Progenitor cell of endocrine pancreas (in vitro differentiated cells): Measurements from ENCODE around the gene KRTAP1-3. TPM values are rescaled to one million over a fixed set of nuclear protein-coding genes. Genes with fewer than 3 reads are reported as not detected.

Source experiments
- DNase-seq: peaks from one replicate; pipeline ENCODE4 v3.0.0; 2021; ENCODE audit warnings: low spot score; ENCODE audit not compliant: unreplicated experiment
- H3K27ac Mint-ChIP-seq: 2 replicates; pipeline ENCODE4 v1.8.0; 2021; ENCODE audit warnings: mild to moderate bottlenecking, moderate library complexity, mixed read lengths
- H3K27me3 Mint-ChIP-seq: 2 replicates; pipeline ENCODE4 v1.8.0; 2021; ENCODE audit warnings: mixed read lengths
- H3K36me3 Mint-ChIP-seq: 2 replicates; pipeline ENCODE4 v1.8.0; 2022; ENCODE audit warnings: mixed read lengths; ENCODE audit not compliant: insufficient read depth
- H3K4me1 Mint-ChIP-seq: 2 replicates; pipeline ENCODE4 v1.8.0; 2021; ENCODE audit warnings: low read depth, mixed read lengths
- H3K4me3 Mint-ChIP-seq: 2 replicates; pipeline ENCODE4 v1.8.0; 2021; ENCODE audit warnings: low read depth, mild to moderate bottlenecking, moderate library complexity, mixed read lengths
- H3K9me3 Mint-ChIP-seq: 2 replicates; pipeline ENCODE4 v1.8.0; 2021; ENCODE audit warnings: low read depth, mixed read lengths
- CTCF ChIP-seq: fragments of 200-600 bp; sonication (generic); IDR thresholded peaks from one replicate; pipeline ENCODE4 v1.5.0; 2021; ENCODE audit warnings: antibody characterized with exemption, mild to moderate bottlenecking; ENCODE audit not compliant: unreplicated experiment
- total RNA-seq: library from RNA; stranded (reverse); gene quantifications from 2 replicates; pipeline ENCODE4 v1.2.1, GENCODE V29; 2021

Gene KRTAP1-3
- total RNA-seq, 1 donor from 2014 or later = not detected

- Mint-ChIP-seq H3K36me3 (no peaks in the 10 kb centered on the region), H3K9me3 (no peaks in the 10 kb centered on the region), H3K27me3 (no peaks in the 10 kb centered on the region), H3K27ac (no peak overlapping the region), H3K4me1 (peaks cover 15% of the 10 kb centered on the region), H3K4me3 (no peak overlapping the region)
- no peak for DNase-seq
- TF ChIP-seq CTCF = no peak
These were observed 24.2 kb downstream of the KRTAP1-3 start for GRCh38 chr17:41010441-41010840.

DNA sequence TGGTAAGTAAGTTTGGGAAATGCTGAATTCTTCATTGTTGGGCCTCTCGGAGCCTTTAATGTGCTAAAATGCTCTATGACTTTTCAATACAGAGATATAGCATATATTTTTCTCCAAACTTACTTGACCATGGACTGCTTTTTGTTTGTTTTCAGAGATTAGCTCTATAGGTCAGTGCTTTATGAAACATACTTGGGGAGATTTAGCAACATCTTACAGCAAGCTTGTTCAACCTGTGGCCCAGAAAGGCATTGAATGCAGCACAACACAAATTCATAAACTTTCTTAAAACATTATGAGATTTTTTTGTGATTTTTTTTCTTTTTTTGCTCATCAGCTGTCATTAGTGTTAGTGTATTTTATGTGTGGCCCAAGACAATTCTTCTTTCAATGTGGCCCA lies 24.7 kb downstream of the KRTAP1-3 start:
- Mint-ChIP-seq H3K27me3 (no peaks in the 10 kb centered on the region), H3K4me3 (no peak overlapping the region), H3K4me1 (peaks cover 15% of the 10 kb centered on the region), H3K27ac (no peak overlapping the region), H3K9me3 (no peaks in the 10 kb centered on the region), H3K36me3 (no peaks in the 10 kb centered on the region)
- DNase-seq = no peak
- TF ChIP-seq CTCF = no peak

- H3K27ac Mint-ChIP-seq = peak overlapping the region; percentile 54
- no peaks in the 10 kb centered on the region for H3K27me3 Mint-ChIP-seq
- H3K36me3 Mint-ChIP-seq = no peaks in the 10 kb centered on the region
- H3K4me3 Mint-ChIP-seq = no peak overlapping the region
- TF ChIP-seq CTCF = no peak
- H3K9me3 Mint-ChIP-seq = no peaks in the 10 kb centered on the region
- DNase-seq = no peak
- peaks cover 15% of the 10 kb centered on the region for H3K4me1 Mint-ChIP-seq
These were observed 25.3 kb downstream of the KRTAP1-3 start for GRCh38 chr17:41009301-41009760.

DNA sequence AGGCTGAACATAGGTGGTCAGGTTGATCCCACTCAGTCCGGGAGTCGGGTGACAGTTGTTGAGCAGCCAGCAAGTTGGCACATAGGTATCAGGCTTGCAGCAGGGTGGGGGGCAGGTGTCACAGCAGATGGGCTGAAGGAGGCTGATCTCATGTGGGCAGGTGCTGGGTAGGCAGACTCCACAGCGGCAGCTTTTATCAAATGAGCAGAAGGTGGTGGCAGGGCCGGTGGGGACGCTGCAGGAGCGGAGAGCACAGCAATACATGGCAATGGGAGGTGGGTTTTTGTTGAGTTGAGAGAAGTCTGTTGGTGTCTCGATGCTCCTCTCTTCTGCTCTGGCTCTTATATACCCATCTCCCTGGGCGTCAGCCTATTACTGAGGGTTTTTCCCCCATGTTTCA lies 25.9 kb downstream of the KRTAP1-3 start, which contains the start of gene KRTAP3-1:
Gene KRTAP3-1 (minus strand): TSS at position 318 of the 400 bp plus-strand sequence. CDS start 54 bp downstream, at position 264.
- Mint-ChIP-seq H3K4me1 (peaks cover 16% of the 10 kb centered on the region), H3K4me3 (no peak within 1 kb of the TSS), H3K9me3 (no peaks in the 10 kb centered on the region), H3K36me3 (no peaks in the 10 kb centered on the region), H3K27me3 (no peaks in the 10 kb centered on the region), H3K27ac (peak within 1 kb of the TSS; percentile 54)
- DNase-seq = no peak
- no peak for TF ChIP-seq CTCF

GRCh38 chr17:41004397-41004796 lies 30.3 kb downstream of the KRTAP1-3 start:
- TF ChIP-seq CTCF = no peak
- DNase-seq = no peak
- no peak overlapping the region for H3K27ac Mint-ChIP-seq

More at GRCh38 chr17:41004397-41004796, 30.3 kb downstream of the KRTAP1-3 start:
- Mint-ChIP-seq H3K9me3 (no peaks in the 10 kb centered on the region), H3K27me3 (no peaks in the 10 kb centered on the region), H3K36me3 (no peaks in the 10 kb centered on the region), H3K4me1 (peaks cover 11% of the 10 kb centered on the region), H3K4me3 (no peak overlapping the region)
